Left hindlimb (tissue), 1 donor: ENCODE measurements around the gene PGR.

ENCODE experiments used
- DNase-seq: peaks from one replicate; pipeline ENCODE4 v3.0.0-alpha.2; 2018

Gene PGR

GRCh38 chr11:101129203-101129943 lies at the start of gene PGR:
Gene PGR, minus strand, starts transcription at chr11:101129813. Its CDS starts 743 bp downstream, at chr11:101129070.
- peak; percentile 32 for DNase-seq

DNA sequence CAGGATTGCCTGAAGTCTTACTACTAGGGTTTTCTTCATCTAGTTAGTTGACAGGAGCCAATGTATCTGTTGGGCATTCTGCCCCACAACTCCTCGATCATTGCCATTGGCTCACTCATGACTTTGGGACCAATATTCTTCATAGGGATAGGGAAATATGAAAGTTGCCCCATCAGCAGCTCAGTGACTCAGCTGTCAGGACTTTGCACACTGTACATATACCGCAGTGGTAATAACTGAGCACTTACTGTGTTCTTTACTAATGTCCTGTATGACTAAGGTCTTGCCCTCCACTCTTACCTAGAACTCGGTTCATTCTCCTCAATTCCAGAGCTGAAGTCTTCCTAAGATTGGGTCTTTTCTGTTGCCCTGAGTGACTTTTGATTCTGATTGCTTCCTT lies 46.8 kb upstream of the PGR start:
- no peak for DNase-seq

DNA sequence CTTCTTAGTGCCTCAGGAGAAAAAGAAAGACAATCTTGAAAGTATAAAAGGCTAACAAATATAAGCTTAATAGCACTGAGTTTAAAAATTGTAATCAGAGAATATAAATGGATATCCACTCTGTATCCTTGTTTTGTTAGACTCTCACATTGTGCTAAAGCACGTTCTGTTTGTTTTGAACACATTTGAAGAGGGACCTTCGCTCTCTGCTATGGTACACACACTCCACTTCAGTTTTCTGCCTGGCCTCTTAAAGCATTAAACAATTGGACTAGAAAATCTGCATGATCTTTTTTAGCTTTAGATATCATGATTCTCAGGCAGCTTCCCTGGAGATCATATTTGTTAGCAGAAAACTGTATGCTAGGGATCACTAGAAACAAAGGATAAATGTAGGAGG lies 40.3 kb upstream of the PGR start:
- no peak for DNase-seq

DNA sequence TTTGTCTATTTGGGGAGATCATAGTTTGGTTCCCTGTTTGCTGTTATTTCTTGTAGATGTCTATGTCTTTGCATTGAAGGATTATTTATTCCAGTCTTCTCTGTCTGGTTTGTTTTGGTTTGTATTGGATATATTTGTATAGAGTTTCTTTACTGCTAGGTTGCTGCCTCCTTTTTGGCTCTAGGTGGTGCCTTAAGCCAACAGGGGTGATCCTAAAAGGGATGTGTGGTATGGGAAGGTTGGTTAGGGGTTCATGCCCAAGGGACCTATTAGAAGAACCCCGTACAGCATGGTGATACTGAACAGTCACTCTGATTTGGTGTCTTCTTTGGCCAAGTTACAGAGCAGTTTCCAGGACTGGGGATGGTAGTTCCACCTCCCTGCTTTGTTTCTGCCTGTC lies 36.4 kb upstream of the PGR start:
- DNase-seq, result no peak

DNA sequence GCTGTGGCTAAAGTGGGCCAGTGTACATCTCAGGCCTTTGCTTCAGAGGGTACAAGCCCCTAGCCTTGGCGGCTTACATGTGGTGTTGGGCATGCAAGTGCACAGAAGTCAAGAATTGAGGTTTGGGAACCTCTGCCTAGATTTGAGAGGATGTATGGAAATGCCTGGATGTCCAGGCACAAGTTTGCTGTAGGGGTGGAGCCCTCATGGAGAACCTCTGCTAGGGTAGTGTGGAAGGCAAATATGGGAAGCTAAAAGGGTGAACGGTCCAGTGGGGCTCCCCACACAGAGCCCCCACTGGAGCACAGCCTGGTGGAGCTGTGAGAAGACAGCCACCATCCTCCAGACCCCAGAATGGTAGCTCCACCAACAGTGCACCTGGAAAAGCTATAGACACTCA lies 28.5 kb upstream of the PGR start:
- no peak for DNase-seq

DNA sequence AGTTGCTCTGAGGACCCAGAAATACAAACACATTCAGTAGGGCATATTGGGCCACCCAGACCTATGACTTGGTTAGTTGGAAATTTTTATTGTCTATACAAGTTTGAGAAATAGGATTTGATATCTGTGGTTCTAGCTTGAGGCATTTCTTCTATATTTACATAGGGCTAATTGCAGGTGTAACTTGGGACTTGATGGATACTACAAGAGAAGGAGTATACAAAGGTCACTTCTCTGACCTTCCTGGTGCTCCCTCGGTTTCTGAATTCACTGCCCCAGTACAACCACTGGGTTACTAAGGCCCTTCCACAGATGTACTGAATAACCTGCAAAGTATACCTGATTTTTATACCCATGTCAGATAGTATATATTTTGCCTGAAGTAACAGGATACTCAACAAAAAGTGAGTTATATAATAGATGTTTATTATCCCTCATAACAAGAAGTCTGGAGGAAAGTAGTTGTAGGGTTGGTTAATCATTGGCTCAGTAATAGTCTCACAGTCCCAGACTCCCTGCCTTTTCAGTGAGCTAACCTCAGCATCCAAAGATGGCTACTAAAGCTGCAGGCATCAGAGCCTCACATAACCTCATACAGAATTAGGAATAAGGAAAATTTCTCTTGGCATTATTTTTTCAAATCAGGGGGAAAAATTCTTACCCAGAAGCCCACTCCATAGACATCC lies 8.8 kb upstream of the PGR start:
- no peak for DNase-seq

GRCh38 chr11:101133190-101133589 lies 3.6 kb upstream of the PGR start:
- no peak for DNase-seq

- peak; percentile 25 for DNase-seq
Measured at GRCh38 chr11:101128571-101129202, 926 bp downstream of the PGR start.

DNA sequence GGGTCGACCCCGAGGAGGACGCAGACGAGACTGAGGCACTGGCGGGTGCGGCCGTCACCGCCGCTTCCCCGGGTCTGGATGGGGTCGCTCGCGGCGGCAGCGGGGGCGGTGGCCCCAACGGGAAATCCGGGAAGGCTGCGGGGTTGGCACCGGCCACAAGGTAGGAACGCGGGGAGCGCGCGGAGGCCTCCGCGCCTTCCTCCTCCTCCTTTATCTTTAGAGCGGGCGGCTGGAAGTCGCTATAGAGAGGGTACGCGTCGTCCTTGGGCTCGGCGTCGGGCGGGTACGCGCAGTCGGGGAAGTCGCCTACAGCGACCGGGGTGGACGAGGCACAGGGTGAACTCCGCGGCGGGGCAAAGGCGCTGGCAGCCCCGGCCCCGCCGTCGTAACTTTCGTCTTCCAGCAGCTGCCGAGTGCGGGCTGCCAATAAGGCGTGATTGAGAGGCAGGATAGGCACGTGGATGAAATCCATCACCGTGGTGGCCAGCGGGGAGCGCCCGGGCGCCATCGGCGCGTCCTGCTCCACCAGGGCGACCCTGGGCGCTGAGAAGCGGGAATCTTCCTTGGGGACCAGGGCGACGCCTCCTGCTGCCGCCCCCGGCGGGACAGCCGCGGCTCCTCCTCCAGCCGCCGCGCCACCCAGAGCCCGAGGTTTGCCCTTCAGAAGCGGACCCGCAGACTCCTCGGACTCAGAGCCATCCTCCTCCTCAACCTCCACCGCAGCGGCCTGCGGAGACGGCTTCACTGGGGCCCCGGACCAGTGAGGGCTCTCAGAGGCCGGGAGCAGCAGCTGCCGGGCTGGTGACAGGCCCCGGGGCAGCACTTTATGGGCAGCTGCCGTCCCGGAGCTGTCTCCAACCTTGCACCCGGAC lies 1.7 kb downstream of the PGR start:
- peak; percentile 37 for DNase-seq

- peak; percentile 23 for DNase-seq
Measured at GRCh38 chr11:101127197-101127698, 2.4 kb downstream of the PGR start.

DNA sequence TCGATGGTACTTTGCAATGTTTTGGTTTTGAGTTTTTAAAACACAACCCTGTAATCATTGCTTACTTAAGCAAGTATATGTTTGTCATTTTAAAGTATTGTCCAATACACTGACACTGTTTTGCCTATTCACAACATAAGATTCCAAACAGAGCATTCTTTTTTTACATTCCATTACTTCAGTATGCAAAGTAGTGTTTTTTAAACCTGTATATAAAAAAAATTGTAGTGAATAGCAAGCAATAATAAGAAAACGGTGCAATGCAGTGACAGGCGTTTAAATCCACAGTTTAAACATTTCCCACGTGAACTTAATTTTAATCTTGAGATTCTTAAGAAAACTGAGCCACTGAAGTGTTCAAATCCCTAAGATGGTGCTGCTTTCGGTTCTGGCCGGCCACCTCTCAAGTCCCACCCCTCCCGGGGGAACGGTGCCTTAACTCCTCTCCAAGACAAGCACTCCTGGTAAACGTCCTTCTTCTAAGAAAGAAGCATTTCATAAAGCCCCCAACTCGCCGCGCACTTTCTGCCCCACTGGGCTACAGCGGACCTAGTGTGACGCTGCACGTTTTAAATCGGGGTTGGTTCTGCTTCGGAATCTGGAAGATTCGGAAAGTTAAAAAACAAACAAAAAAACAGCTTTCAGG lies 2.9 kb downstream of the PGR start:
- peak; percentile 41 for DNase-seq

GRCh38 chr11:101115671-101116160 lies 13.9 kb downstream of the PGR start:
- no peak for DNase-seq

GRCh38 chr11:101113540-101113939 lies 16.1 kb downstream of the PGR start:
- DNase-seq, result no peak

DNA sequence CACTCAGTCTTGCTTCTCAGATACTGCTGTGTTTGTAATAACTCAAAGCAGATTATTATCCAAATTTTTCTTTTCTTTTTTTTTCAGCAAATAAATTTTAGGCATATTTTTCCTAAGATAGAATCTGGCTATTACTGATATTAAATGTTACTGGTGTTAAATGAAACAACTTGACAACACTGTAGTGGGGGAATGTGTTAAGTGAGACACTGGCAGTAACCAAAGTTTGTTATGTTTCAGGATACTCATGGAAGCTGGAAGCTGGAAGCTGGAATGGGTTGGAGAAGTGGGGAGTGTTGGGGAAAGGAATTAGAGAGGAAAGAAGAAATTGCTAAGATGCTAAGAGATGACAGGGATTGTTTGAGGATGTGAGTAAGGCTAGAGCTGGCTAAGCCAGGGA lies 24.9 kb downstream of the PGR start:
- no peak for DNase-seq

DNA sequence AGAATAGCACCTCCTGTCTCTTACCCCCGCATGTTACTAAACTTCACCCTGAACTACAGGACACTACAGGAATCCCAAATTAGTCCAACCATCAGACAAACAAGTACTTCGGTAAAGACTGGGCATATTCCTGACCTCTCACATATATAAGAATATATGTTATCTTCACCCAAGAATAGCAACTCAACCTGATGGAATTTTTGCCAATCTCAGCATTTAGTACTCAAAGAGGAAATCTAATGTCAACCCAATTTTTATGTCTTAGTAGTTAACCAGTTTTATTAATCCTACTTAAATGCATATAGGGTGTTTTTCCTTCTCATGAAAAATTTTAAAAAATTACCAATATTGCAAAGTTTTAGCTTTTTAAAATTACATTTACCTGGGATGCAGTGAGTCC lies 26.2 kb downstream of the PGR start:
- DNase-seq, result no peak

GRCh38 chr11:101100601-101101000 lies 29.0 kb downstream of the PGR start:
- no peak for DNase-seq

DNA sequence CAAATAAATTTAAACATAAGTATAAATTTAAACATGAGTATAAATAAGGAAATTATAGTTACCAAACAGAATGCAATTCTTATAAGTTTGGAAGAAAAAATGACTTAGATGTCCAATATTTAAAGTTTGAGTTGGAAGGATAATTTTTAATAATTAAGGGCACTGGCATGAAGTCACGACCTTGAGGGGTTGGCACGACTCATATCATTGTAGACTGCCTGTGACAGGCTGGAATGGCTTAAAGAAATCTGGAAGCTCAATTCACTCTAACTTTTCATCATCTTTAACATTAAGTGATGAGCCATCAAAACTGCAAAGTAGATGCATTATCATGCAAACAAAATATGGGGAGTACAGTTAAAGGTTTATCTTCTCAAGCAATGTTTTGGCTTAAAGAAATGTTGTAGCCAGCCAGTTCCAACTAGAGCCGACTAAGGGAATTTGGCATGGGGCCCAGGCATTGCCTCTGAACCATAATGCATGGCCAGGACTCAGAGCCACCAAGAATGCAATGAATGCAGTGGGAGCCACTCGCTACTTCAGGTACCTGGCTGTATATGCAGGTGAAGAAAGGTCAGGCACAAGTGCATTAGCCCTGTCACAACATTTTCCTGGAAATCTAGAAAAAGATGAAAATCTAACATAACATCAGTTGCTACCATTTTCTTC lies 33.4 kb downstream of the PGR start:
- no peak for DNase-seq

GRCh38 chr11:101091781-101092180 lies 37.8 kb downstream of the PGR start:
- DNase-seq, result no peak

- no peak for DNase-seq
Measured at GRCh38 chr11:101090679-101091270, 38.8 kb downstream of the PGR start.

GRCh38 chr11:101083335-101083734 lies 46.3 kb downstream of the PGR start:
- no peak for DNase-seq

GRCh38 chr11:101082813-101083212 lies 46.8 kb downstream of the PGR start:
- no peak for DNase-seq
